SK-N-SH (cell line): Measurements from ENCODE around the gene BRD2. TPM values are rescaled to one million over a fixed set of nuclear protein-coding genes. Genes with fewer than 3 reads are reported as not detected.

Experiments used
- MXI1 ChIP-seq: IDR thresholded peaks from 2 replicates; pipeline ENCODE4 v1.6.1; 2012; ENCODE audit warnings: mild to moderate bottlenecking, low read depth, low read length, improper control_type of control experiment
- TAF1 ChIP-seq: IDR thresholded peaks from 2 replicates; pipeline ENCODE4 v1.6.1; 2012; ENCODE audit warnings: low read depth, mild to moderate bottlenecking, low read length, moderate library complexity, borderline replicate concordance
- polyA plus RNA-seq, 3 experiments: library from polyadenylated mRNA; depleted of rRNA; stranded (reverse); fragments of >200 nt; gene quantifications; 2 replicates each; pipeline ENCODE4 v1.2.3, GENCODE V29; 2012

Gene BRD2
- polyA plus RNA-seq, 1 of the 3 experiments (the other 2 are of a cell fraction) = 104 TPM

- no peak for TF ChIP-seq TAF1
- no peak for TF ChIP-seq MXI1
Observed at GRCh38 chr6:33030245-33030644, 61.9 kb downstream of the BRD2 start (continued).

Other genes with a start within 250 kb of the BRD2 start
- not detected in 2 replicates for gene HLA-DQA2, start 227.2 kb upstream of the BRD2 start, polyA plus RNA-seq (2012; rRNA removed)
- gene HLA-DQB2, start 205.1 kb upstream of the BRD2 start, polyA plus RNA-seq (2012; rRNA removed) = not detected in 2 replicates
- not detected in 2 replicates for gene HLA-DOB, start 151.6 kb upstream of the BRD2 start, polyA plus RNA-seq (2012; rRNA removed)
- gene TAP2, start 129.9 kb upstream of the BRD2 start, polyA plus RNA-seq (2012; rRNA removed) = 14.0 and 19.9 TPM in 2 replicates
- 52.8 and 55.7 TPM in 2 replicates for gene PSMB8, start 124.5 kb upstream of the BRD2 start, polyA plus RNA-seq (2012; rRNA removed)
- gene TAP1, start 114.9 kb upstream of the BRD2 start, polyA plus RNA-seq (2012; rRNA removed) = 31.1 and 35.7 TPM in 2 replicates
- gene PSMB9, start 114.4 kb upstream of the BRD2 start, polyA plus RNA-seq (2012; rRNA removed) = 52.4 and 83.7 TPM in 2 replicates
- 0.10 TPM in 1 of 2 replicates, not detected in the other for gene HLA-DMB, start 27.6 kb upstream of the BRD2 start, polyA plus RNA-seq (2012; rRNA removed)
- gene HLA-DMA, start 15.5 kb upstream of the BRD2 start, polyA plus RNA-seq (2012; rRNA removed) = 1.2 and 1.5 TPM in 2 replicates
- not detected in 2 replicates for gene HLA-DOA, start 41.0 kb downstream of the BRD2 start, polyA plus RNA-seq (2012; rRNA removed)
- 1.6 and 1.9 TPM in 2 replicates for gene HLA-DPA1, start 105.1 kb downstream of the BRD2 start, polyA plus RNA-seq (2012; rRNA removed)
- 1.0 and 2.0 TPM in 2 replicates for gene HLA-DPB1, start 107.4 kb downstream of the BRD2 start, polyA plus RNA-seq (2012; rRNA removed)
- 0.99 and 1.1 TPM in 2 replicates for gene COL11A2, start 223.9 kb downstream of the BRD2 start, polyA plus RNA-seq (2012; rRNA removed)
- 45.8 and 61.0 TPM in 2 replicates for gene RXRB, start 232.1 kb downstream of the BRD2 start, polyA plus RNA-seq (2012; rRNA removed)
- gene SLC39A7, start 232.3 kb downstream of the BRD2 start, polyA plus RNA-seq (2012; rRNA removed) = 129 and 138 TPM in 2 replicates
- gene HSD17B8, start 236.1 kb downstream of the BRD2 start, polyA plus RNA-seq (2012; rRNA removed) = 33.5 and 37.5 TPM in 2 replicates
- gene RING1, start 239.9 kb downstream of the BRD2 start, polyA plus RNA-seq (2012; rRNA removed) = 55.1 and 61.3 TPM in 2 replicates